AML-193 (cell line): ENCODE measurements around the gene ZNF429.
"Not testable (repeated sequence)": the region's sequence is repeated elsewhere in the genome, so short reads cannot be mapped to it uniquely, and the experiment has no call there.

Source experiments
- DNase-seq, 2 experiments: peaks; one replicate each; lab custom pipeline; 2025; lab: John Stamatoyannopoulos, UW

The ZNF429 gene

DNA sequence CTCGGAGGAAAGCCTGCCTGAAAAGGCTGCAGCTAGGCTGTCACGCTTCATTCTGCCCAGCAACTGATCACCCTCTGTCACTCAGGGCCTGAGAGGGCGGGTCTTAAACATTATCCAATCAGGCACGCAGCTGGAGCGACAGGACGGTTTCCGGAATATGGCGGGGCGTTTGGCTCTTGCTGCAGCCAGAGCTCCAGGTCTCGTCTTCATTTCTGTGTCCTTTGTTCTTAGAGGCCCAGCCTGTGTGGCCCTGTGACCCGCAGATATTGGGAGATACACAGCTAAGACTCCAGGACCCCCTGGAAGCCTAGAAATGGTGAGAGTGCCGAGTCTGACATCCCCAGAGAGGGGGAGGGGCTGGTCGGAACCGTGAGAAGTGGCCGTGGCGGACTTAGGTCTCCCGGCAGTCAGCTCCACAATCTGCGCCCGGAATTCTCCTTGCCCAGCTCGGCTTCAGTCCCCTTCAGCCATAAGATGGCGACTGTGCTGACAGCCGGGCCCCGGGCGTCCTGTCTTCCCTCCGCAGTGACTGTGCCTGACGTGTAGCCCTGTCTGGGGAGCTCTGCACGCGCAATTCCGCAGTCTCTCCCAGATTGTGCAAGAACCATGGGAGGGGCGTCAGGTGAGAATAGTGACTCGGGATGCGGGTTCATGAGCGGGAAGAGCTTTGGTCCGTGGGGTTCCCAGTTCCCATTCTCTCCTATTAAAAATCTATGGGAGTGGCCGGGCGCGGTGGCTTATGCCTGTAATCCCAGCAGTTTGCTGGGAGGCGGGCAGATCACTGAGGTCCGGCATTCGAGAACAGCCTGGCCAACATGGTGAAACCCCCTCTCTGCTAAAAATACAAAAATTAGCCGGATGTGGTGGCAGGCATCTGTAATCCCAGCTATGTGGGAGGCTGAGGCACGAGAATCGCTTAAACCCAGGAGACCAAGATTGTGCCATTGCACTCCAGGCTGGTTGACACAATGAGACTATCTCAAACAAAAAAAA is at the start of gene ZNF429:
TSS of gene ZNF429 (plus strand) at position 144 of the 993 bp plus-strand sequence. CDS start at position 314, 170 bp downstream.
- peak; percentile 94 to 95 for DNase-seq

DNA sequence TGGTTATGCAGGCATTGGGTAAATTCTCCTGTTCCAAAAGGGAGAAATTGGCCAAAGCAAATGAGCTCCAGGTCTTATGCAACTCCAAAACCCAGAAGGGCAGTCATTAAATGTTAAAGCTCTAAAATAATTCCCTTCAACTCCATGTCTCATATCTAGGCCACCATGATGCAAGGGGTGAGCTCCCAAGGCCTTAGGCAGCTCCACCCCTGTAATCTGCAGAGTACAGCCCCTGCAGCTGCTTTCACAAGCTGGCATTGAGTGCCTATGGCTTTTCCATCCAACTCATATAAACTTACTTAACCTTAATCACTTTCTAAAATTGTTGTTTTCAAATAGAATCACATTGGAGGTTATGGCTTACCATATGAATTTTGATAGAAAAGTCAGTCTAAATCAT is 44.7 kb upstream of the ZNF429 start:
- DNase-seq = no peak

- no peak for DNase-seq
These were observed 42.9 kb upstream of the ZNF429 start for GRCh38 chr19:21462540-21462939.

DNA sequence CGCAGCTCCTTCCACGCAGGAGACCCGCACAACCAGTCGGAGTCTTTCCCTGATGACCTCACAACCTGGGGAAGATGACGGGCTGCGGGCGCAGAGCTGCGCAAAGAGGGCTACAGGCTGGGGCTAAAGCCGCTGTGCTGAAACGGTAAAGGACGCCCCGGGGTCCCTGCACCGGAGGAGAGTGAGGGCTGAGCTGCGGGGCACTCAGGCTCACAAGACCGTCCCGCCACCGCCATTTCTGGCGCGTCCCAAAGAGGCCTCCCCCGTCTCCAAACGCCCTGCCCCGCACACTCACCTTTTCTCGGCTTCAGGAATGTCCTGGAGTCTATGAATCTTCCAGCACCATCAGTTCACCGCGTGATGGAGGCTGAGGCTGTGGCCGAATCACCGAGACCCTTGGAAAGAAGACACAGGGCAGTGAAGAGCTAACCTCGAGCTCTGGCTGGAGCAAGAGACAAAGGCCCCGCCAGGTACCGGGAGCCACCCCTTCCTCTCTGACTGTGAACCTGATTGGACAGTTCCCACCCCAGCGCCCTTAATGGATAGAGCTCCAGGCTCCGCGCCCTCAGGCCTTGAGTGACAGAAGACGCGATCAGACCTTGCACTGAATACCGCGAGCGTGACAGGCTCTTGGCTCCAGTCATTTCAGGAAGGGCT is 41.8 kb upstream of the ZNF429 start:
- DNase-seq = peak; percentile 94

GRCh38 chr19:21466627-21467026 is 38.8 kb upstream of the ZNF429 start:
- no peak for DNase-seq

DNA sequence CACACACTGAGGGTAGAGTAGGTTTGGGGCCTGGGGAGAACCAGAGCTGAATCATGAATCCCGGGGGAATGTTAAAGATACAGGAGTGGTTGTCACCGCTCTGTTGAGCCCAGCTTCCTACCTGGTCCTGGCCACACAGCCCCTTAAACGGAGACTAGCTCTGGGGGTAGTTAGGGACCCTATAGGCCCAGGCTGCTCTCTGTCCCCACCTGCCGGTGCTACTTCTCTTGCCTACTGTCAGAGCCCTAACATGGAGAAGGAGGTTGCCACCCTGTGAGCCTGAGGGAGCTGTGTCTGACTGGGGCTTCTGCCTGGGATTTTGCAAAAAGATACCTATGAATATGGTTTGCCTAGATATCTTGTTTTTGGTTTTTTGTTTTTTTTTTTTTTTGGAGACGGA is 36.6 kb upstream of the ZNF429 start:
- DNase-seq = no peak

DNA sequence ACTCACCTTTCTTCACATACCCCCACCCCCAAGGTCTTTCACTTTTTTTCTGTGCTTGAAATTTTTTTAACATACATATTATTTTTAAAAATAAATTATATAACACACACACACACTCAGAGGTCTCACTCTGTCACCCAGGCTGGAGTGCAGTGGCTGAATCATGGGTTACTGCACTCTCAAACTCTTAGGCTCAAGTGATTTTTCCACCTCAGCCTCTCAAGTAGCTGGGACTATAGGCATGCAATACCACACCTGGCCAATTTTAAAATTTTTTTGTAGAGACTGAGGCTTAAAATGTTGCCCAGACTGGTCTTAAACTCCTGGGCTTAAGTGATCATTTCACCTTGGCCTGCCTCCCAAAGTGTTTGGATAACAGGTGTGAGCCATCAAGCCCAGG is 32.9 kb upstream of the ZNF429 start:
- DNase-seq = no peak

- peak; percentile 88 to 91 for DNase-seq
These were observed 30.7 kb upstream of the ZNF429 start for GRCh38 chr19:21474671-21475181.

- not testable (repeated sequence) for DNase-seq
These were observed 23.0 kb upstream of the ZNF429 start for GRCh38 chr19:21482361-21482760.

DNA sequence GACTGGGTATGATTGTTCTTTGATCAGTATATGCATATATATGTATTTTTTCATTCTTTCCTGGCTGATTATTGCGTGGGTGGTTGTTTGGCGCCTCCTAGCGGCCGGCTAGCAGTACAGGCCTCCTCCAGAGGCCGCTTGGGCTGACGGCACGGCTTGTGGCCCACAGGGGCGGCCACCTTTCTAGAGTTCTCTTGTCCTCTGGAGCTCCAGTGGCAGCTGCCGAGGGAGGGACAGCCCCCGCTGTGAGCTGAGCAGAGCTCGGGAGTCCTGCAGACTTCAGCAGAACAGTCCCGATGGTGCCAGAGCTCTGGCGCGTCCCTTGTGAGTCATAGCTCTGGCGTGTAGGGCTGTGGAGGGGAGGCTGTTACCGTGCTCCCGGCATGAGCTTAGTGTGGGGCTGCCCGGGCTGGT is 22.5 kb upstream of the ZNF429 start:
- peak; percentile 69 to 84 for DNase-seq

DNA sequence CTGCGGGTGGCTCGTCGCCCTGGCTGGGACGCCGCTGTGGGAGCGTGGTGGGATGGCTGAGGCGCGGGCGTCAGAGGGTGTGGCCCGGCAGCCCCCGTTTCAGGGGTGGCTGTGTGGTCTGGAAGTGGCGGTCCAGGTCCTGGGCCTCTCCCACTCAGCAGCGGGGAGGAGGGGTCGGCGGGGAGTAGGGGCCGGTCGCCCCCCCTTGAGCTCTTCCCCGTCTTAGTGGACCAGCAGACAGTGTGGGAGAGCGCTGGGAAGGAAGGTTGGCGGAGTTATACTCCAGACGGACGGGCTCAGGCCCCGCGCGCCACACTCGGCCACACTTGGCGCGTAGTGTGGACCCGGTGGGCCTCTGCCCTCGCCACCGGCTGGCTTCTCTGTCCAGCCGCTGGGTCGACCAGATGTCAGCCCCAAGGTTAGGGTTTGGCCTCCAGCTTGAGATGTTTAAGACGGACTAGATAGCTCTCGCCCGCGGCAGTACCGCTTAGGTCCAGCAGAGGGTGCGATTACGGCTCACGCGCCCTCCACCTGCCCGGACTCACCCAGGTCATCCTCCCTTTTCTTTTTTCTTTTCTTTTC is 21.7 kb upstream of the ZNF429 start:
- peak; percentile 34 to 48 for DNase-seq

GRCh38 chr19:21484631-21485030 is 20.8 kb upstream of the ZNF429 start:
- no peak for DNase-seq

DNA sequence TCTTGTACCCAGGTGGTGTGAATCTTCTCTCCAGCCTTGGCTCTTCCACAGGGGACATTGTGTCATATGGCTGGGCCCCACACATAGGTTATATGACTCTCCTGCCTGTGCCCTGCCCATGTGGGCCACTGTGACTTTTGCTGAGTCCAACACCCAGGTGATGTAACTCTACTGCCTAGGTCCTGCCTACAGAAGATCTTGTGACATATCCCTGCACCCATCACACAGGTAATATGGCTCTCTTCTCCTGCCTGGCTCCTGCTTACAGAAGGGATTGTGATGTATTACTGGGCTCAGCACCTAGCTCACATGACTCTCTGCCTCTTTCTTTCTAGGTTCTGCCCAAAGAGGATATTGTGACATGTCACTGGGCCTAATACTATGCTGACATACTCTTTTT is 19.5 kb upstream of the ZNF429 start:
- no peak for DNase-seq

DNA sequence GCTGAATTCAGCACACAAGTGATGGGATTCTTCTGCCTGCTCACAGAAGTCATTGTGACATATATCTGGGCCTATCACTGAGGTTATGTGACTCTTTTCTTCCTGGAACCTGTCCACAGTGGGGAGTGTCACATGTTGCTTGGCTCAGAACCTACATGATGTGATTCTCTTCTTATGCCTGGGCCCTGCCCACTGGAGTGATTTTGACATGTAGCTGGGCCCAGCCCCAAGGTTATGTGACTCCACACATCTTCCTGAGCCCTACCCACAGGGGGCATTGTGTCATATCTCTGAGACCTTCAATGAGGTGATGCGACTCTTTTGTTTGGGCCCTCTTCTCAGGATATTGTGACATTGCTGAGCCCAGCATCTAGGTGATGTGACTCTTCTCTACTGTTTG is 17.4 kb upstream of the ZNF429 start:
- DNase-seq = no peak

GRCh38 chr19:21491146-21491545 is 14.3 kb upstream of the ZNF429 start:
- DNase-seq = peak; percentile 42 to 47

- DNase-seq = peak; percentile 89 to 95
These were observed 12.2 kb upstream of the ZNF429 start for GRCh38 chr19:21492947-21493906.

- no peak for DNase-seq
These were observed 8.5 kb upstream of the ZNF429 start for GRCh38 chr19:21496876-21497275.

DNA sequence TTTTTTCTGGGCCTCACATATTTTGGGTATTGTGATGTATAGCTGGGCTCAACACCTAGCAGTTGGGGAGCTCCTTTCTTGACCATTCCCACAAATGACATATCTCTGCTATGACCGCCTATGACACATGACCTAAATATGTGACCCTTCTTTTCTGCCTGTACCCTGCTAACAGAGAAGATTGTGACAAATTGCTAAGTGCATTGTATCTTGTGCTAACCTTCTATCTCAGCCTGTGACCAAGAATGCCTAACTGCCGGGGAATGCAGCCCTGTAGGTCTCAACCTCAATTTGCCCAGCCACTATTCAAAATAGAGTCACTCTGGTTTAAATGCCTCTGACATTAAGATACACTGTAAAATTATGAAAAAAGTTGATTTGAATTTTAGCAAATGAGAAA is 6.8 kb upstream of the ZNF429 start:
- DNase-seq = no peak

GRCh38 chr19:21508198-21508597 is 2.8 kb downstream of the ZNF429 start:
- DNase-seq = no peak

DNA sequence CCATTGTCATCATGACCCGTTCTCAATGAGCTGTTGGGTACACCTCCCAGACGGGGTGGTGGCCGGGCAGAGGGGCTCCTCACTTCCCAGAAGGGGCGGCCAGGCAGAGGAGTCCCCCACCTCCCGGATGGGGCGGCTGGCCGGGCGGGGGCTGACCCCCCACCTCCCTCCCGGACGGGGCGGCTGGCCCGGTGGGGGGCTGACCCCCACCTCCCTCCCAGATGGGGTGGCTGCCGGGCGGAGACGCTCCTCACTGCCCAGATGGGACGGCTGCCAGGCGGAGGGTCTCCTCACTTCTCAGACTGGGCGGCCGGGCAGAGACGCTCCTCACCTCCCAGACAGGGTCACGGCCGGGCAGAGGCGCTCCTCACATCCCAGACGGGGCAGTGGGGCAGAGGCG is 5.7 kb downstream of the ZNF429 start:
- DNase-seq = not testable (repeated sequence)

GRCh38 chr19:21512609-21513008 is 7.2 kb downstream of the ZNF429 start:
- DNase-seq = not testable (repeated sequence)
